K562 (cell line): Measurements from ENCODE around the gene SLC35G4.

ENCODE experiments used
- NFIX ChIP-seq: fragments of 250-450 bp; sonication (Bioruptor Pico); IDR thresholded peaks from 2 replicates; pipeline ENCODE4 v1.4.0; 2020; ENCODE audit warnings: low read depth, mild to moderate bottlenecking, moderate library complexity
- RB1 ChIP-seq: fragments of 450-650 bp; IDR thresholded peaks from 2 replicates; pipeline ENCODE4 v1.6.1; 2017; ENCODE audit warnings: low read depth, mild to moderate bottlenecking
- TF ChIP-seq, protein P1 (sequence below): fragments of 450-650 bp; conservative IDR thresholded peaks from 2 replicates; pipeline ENCODE4 v1.6.1; 2016; ENCODE audit warnings: missing genetic modification characterization, low read depth, mild to moderate bottlenecking, missing compliant biosample characterization, moderate library complexity
- TF ChIP-seq, protein P2 (sequence below): fragments of 450-650 bp; IDR thresholded peaks from 2 replicates; pipeline ENCODE4 v1.6.1; 2014; ENCODE audit warnings: low read depth, mild to moderate bottlenecking, moderate library complexity, borderline replicate concordance
- TF ChIP-seq, protein P3 (sequence below): fragments of 250-450 bp; sonication (Bioruptor Pico); IDR thresholded peaks from 2 replicates; pipeline ENCODE4 v1.4.0; 2020

DNA sequence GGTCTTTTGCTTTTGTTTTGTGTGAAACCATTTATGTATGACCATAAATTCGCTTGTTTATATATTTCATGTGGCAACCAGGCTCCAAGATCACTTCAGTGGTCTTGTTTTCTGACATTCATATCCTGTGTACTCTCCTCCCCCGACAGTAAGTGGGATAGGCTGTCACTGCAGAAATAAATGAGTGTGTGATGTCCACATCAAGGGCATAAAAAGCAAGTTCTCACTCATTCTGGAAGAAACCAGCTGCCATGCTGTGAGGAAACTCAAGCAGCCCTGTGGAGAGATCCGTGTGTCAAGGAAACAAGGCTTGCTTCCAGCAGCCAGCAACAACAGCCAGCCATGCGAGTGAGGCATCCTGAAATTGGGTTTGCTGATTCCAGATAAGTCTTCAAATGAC, 40.4 kb downstream of the SLC35G4 start:
- TF ChIP-seq, protein P1, sequence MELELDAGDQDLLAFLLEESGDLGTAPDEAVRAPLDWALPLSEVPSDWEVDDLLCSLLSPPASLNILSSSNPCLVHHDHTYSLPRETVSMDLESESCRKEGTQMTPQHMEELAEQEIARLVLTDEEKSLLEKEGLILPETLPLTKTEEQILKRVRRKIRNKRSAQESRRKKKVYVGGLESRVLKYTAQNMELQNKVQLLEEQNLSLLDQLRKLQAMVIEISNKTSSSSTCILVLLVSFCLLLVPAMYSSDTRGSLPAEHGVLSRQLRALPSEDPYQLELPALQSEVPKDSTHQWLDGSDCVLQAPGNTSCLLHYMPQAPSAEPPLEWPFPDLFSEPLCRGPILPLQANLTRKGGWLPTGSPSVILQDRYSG (tag), result no peak
- TF ChIP-seq, protein P2, sequence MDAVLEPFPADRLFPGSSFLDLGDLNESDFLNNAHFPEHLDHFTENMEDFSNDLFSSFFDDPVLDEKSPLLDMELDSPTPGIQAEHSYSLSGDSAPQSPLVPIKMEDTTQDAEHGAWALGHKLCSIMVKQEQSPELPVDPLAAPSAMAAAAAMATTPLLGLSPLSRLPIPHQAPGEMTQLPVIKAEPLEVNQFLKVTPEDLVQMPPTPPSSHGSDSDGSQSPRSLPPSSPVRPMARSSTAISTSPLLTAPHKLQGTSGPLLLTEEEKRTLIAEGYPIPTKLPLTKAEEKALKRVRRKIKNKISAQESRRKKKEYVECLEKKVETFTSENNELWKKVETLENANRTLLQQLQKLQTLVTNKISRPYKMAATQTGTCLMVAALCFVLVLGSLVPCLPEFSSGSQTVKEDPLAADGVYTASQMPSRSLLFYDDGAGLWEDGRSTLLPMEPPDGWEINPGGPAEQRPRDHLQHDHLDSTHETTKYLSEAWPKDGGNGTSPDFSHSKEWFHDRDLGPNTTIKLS, result no peak
- TF ChIP-seq NFIX (CRISPR knock-in tag), result no peak
- no peak for TF ChIP-seq RB1
- TF ChIP-seq, protein P3, sequence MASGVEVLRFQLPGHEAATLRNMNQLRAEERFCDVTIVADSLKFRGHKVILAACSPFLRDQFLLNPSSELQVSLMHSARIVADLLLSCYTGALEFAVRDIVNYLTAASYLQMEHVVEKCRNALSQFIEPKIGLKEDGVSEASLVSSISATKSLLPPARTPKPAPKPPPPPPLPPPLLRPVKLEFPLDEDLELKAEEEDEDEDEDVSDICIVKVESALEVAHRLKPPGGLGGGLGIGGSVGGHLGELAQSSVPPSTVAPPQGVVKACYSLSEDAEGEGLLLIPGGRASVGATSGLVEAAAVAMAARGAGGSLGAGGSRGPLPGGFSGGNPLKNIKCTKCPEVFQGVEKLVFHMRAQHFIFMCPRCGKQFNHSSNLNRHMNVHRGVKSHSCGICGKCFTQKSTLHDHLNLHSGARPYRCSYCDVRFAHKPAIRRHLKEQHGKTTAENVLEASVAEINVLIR (CRISPR knock-in tag), result no peak
